ENCODE results near the gene CCDC9.

CCDC9 gene

DNA sequence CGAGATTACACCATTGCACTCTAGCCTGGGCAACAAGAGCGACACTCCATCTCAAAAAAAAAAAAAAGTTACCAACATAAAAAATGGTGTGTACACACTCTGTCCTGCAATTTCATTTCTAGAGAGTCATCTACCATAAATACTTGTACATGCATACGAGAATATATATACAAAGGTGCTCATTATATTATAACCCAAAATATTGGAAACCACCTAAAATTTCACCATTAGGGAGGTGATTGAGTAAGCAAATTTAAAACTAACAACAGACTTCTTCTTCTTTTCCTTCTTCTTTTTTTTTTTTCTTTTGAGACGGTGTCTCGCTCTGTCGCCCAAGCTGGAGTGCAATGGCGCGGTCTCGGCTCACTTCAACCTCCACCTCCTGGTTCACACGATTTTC is 45.9 kb downstream of the CCDC9 start:
- DNase-seq = no peak

DNA sequence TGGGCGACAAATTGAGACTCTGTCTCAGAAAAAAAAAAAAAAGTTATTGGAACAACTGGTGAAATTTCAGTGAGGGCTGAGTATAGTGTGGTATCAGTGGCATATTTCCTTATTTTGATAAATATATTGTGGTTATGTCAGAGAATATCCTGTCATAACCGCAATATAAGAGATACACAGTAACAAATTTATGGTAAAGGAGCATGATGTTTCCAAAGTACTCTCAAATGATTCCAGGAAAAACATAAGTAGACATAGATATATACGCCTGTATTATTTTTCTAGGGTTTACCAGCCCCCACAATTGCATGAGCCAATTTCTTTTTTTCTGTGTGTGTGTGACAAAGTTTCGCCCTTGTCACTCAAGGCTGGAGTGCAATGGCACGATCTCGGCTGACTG is 47.6 kb downstream of the CCDC9 start:
- no peak for DNase-seq

DNA sequence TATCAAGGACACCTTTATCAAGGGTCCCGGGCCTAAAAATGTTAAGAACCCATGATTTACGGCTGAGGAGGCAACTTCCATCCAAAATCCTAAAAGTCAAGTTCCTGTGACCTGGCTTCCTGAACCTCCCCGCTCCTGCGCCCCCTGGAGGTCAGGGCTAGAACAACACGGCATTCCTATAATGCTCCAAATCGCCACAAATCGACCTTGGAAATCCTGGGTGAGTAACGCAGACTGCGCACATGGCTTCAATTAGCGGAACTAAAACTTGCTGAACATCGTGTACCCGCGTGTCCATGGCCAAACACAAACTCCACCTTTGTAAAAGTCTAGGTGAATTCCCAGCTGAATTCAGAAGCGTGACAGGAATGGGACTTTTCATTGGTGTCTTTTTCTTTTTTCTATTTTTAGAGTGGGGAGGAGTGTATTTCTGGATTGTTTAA is 49.0 kb downstream of the CCDC9 start:
- DNase-seq = peak; percentile 62

DNA sequence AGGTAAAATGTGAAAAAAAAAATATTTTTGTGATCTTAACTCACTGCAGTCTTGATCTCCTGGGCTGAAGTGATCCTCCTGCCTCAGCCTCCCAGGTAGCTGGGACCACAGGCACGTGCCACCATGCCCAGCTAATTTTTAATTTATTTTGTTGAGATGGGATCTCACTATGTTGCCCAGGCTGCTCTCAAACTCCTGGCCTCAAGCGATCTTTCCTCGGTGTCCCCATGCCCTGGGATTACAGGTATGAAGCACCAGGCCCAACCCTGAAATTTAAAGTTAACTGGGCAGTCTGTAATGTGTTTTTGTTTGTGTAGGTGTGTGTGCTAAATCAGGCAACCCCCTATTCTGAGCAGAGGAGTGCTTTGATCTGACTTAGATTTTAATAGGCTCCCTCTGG is 50.0 kb downstream of the CCDC9 start:
- no peak for DNase-seq

DNA sequence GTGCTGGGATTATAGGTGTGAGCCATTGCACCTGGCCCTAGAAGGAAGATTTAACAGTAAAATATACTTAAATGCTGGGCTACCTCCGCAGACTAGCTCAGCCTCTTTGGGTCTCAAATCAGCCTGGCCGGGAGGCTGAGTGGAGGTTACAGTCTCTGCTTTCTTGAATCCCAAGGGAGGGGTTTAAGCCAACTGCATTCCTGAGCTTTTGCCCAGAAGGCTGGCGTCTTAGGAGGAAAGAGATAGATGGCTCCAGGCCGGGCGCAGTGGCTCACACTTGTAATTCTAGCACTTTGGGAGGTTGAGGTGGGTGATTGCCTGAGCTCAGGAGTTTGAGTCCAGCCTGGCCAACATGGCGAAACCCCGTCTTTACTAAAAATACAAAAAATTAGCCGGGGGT is 52.7 kb downstream of the CCDC9 start:
- no peak for DNase-seq

DNA sequence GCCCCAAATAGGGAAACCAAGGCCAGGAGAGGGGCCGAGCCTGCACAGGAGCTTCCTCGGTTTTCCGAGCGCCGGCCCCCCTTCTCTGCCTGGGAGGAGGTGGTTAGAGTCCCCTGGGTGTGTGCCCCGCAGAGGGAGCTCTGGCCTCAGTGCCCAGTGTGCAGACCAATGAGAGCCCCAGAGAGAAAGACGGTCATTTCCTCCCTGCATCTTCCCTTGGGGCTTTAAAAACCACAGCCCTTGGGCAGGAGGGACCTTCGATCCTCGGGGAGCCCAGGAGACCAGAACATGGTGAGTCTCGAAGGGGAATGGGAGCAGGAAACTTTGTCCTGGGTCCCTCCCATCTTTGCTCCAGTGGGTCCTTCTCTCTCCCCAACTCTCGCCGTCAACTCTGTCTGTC is 53.3 kb downstream of the CCDC9 start, which contains the start of gene C5AR1:
Gene C5AR1 (plus strand): TSS at position 254 of the 400 bp plus-strand sequence. CDS start 35 bp downstream, at position 289.
- no peak for DNase-seq

DNA sequence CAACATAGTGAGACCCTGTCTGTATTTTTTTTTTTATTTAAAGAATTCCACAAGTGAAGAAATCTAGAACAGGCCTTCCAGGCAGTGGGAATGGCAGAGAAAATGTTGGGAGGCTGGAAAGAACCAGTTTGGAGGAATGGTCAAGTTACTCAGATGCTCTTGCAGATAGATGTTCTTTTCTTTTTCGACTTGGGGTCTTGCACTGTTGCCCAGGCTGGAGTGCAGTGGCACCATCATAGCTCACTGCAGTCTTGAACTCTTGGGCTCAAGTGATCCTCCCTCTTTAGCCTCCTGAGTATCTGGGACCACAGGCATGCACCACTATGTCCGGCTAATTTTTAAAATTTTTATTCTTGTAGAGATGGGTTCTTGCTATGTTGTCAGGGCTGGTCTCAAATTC is 54.0 kb downstream of the CCDC9 start:
- no peak for DNase-seq

DNA sequence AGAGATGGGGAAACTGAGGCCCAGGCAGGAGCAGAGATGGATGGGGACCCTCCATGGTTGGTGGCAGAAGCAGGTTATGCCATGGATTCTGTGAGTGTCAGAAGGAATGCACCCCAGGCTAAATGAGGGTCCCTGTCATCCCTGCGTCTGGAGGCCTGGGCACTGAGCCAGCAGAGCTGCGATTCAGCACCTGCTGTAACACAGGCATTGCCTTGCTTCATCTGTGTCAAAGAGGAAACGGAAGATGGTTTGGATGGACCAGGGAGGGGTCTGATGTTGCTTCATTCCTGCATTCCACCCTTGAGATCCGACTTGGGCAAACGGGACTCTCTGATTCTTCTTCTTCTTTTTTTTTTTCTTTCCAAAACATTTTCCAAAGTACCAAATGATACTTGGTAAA is 54.5 kb downstream of the CCDC9 start:
- no peak for DNase-seq

DNA sequence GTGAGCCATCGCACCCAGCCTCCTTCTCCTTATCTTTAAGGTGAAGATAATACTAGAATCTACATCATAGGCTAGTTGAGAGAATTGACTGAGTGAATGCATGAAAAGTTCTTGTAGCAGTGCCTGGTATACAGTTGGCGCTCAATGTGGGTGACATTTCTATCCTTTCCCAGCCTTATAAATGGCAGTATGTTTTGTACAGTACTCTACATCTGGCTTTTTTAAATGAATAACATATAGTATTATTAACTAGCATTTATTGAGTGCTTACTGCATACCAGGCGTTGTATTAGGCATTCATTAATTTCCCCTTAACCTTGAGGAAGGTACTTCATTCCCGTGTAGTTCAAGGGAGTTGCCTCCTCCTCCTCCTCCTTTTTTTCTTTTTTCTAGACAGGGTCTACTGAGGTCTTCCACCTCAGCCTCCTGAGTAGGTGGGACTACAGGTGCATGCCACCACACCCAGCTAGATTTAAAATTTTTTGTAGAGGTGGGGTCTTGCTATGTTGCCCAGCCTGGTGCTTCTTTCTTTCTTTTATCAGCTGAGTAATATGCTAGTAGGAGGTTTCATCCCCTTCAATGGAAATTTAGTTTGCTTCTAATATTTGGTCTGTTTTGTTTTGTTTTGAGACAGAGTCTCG is 56.2 kb downstream of the CCDC9 start:
- DNase-seq = no peak

DNA sequence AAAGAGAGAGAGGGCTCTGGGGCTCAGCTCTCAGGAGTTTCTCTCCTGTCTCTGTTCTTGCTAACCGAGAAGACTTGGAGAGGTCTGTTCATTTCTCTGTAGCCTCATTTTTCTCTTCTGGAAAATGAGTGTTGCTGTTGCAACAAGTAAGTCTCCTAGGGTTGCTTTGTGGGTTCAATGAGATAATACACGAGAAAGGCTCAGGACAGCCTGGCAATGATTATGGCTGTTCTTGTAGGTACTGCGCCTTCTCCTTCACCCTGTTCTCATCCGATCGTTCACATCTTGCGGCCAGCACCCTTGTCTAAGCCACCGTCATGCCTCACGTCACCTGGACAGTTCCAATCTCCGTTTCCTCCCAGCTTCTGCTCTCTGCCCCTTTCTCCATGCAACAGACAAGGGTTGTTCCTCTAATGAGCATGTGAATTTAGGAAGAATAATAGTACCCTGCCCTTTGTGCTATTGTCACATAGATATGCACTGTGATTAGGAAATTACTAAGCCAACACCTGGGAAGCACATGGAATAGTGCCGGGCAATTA is 57.5 kb downstream of the CCDC9 start:
- no peak for DNase-seq

DNA sequence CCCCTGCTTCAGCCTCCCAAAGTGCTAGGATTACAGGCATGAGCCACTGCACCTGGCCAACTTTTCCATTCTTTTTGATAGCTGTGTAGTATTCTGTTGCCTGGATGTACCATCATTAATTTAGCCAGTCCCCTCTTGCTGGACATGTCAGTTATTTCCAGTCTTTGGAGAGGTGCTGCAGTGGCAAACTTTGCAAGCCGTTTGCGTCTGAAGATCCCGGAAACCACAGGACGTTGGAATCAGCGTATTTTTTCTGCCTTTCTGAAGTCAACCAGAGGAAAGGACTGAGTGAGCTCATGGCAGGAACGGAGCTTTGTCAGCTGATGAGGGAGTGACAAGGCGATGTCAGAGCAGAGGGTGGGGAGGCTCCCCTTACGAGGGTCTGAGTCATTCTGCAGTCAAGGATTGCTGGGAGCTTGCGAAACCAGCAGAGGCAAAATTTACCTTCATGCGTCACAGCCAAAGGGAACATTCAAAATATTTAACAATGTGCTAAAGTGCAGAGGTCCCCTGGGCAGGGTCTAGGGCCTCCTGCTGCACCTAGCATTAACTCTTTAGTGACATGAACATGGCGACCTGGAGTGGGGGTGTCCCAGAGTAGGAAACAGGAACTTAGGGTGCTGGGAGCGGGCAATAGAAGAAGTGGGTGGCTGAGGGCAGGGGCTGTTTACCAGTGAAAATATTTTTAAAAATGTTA is 58.9 kb downstream of the CCDC9 start:
- DNase-seq = no peak

DNA sequence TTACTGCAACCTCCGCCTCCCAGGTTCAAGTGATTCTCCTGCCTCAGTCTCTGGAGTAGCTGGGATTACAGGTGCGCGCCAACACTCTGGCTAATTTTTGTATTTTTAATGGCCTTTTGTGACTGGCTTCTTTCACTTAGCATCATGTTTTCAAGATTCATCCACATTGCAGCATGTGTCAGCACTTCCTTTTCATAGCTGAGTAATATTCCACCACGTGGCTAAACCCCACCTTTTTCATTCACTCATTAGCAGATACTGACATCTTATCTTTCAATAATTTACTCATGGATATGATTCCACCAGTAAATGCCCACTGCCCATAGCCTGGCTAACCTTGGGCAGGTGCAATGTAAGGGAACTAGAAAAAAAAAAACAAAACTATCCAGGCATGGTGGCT is 60.2 kb downstream of the CCDC9 start:
- no peak for DNase-seq

DNA sequence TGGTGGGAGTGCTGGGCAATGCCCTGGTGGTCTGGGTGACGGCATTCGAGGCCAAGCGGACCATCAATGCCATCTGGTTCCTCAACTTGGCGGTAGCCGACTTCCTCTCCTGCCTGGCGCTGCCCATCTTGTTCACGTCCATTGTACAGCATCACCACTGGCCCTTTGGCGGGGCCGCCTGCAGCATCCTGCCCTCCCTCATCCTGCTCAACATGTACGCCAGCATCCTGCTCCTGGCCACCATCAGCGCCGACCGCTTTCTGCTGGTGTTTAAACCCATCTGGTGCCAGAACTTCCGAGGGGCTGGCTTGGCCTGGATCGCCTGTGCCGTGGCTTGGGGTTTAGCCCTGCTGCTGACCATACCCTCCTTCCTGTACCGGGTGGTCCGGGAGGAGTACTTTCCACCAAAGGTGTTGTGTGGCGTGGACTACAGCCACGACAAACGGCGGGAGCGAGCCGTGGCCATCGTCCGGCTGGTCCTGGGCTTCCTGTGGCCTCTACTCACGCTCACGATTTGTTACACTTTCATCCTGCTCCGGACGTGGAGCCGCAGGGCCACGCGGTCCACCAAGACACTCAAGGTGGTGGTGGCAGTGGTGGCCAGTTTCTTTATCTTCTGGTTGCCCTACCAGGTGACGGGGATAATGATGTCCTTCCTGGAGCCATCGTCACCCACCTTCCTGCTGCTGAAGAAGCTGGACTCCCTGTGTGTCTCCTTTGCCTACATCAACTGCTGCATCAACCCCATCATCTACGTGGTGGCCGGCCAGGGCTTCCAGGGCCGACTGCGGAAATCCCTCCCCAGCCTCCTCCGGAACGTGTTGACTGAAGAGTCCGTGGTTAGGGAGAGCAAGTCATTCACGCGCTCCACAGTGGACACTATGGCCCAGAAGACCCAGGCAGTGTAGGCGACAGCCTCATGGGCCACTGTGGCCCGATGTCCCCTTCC is 63.9 kb downstream of the CCDC9 start:
- DNase-seq = no peak
